Right lobe of liver (tissue), 4 donors: ENCODE measurements around the gene OCIAD1.

Experiments
- POLR2A ChIP-seq: fragments of 450-650 bp; IDR thresholded peaks from one replicate; pipeline ENCODE4 v1.6.1; 2017; ENCODE audit warnings: antibody characterized with exemption, mild to moderate bottlenecking
- TF ChIP-seq, protein P1 (sequence below), 4 donors: fragments of 200-600 bp in 3 of 4; fragments of 450-650 bp in 1 of 4; IDR thresholded peaks; one replicate each; pipeline versions ENCODE4 v1.5.1 to v1.8.0; 2016 to 2022; ENCODE audit warnings: antibody characterized with exemption in 4 of 4, mild to moderate bottlenecking in 2 of 4
- donor health status: DM: no; HTN: no; CAD: no.
- donor health status: DM: no; HTN: no; CAD: no.
- donor health status: DM: no; HTN: yes; CAD: no.

DNA sequence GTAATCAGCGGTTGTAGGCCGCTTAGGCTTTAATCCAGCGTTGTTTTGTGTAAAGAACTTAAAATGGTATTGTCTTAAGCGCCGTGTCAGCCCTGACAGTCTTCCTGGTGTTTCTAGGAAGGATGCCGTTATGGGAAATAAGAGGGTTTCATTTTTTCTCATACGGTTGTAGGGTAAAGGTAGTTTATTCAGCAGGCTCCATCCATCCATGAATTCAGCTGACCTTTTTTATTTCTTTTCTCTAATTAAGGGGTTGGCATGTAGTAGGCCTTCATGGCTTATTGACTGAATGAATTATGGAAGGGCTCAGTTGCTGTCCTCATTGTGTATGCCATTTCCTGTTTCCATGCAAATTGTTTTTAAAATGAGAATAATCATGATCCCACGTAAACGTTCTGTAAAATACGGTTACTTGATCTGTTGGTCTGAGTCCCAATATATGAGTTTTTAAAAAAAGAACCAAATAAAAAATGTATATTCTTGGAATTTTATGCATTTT is 693 bp downstream of the OCIAD1 start:
- TF ChIP-seq, protein P1, sequence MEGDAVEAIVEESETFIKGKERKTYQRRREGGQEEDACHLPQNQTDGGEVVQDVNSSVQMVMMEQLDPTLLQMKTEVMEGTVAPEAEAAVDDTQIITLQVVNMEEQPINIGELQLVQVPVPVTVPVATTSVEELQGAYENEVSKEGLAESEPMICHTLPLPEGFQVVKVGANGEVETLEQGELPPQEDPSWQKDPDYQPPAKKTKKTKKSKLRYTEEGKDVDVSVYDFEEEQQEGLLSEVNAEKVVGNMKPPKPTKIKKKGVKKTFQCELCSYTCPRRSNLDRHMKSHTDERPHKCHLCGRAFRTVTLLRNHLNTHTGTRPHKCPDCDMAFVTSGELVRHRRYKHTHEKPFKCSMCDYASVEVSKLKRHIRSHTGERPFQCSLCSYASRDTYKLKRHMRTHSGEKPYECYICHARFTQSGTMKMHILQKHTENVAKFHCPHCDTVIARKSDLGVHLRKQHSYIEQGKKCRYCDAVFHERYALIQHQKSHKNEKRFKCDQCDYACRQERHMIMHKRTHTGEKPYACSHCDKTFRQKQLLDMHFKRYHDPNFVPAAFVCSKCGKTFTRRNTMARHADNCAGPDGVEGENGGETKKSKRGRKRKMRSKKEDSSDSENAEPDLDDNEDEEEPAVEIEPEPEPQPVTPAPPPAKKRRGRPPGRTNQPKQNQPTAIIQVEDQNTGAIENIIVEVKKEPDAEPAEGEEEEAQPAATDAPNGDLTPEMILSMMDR (IDR thresholded peaks at IDR 0.05) = no peak
- no peak for TF ChIP-seq POLR2A
